ENCODE data around the gene USP26. TPM values are rescaled to one million over a fixed set of nuclear protein-coding genes. Genes with fewer than 3 reads are reported as not detected.

The USP26 gene
- total and polyA plus RNA-seq, 2 donors (not counting 3 experiments of a cell fraction or from before 2014, with no cell fraction given): not detected

GRCh38 chrX:133005042-133005441 is 91.9 kb downstream of the USP26 start:
- BruUV-seq (replicated peaks): no TSS peak
- POLR2A ChIA-PET: no interaction called here
- H3K4me1 ChIP-seq (ENCODE audit: control insufficient read depth, extremely low read depth, insufficient read depth, low read length): no peaks in the 10 kb centered on the region
- no peaks in the 10 kb centered on the region for H3K27me3 ChIP-seq (ENCODE audit: control insufficient read depth in 2 of 2, insufficient read depth in 2 of 2, low read length in 2 of 2)
- no peaks in the 10 kb centered on the region for H3K9me3 ChIP-seq (replicated peaks; ENCODE audit: control insufficient read depth, insufficient read depth, low read length)
- H3K36me3 ChIP-seq (ENCODE audit: control insufficient read depth in 2 of 2, extremely low read depth in 1 of 2, insufficient read depth in 2 of 2, low read length in 2 of 2): no peaks in the 10 kb centered on the region
- no peak overlapping the region for H3K4me2 ChIP-seq (ENCODE audit: insufficient read depth, low read length)
- DNase-seq (ENCODE audit: low read depth, low spot score) (peak; percentile 3), FAIRE-seq (peak; percentile 4)
- H3K9ac ChIP-seq (replicated peaks; ENCODE audit: extremely low read depth, insufficient read depth, low read length): no peak overlapping the region
- dilution Hi-C loops (cut with MboI; ENCODE audit: extremely low pct_ligation_motif_present, low sequenced_read_pairs) (no loop called here), intact Hi-C loops (cut with micrococcal nuclease) (loop anchor here (2.0 to 10.0 kb wide), 2 partner anchors 170 to 666 kb away; no protein-coding TSS in a partner anchor)
- no peak overlapping the region for H3K4me3 ChIP-seq (replicated peaks in 1 of 3; ENCODE audit: insufficient read depth in 1 of 3, low read depth in 1 of 3, low read length in 3 of 3)
- CTCF ChIA-PET: interaction anchor here (0.5 to 1.2 kb wide), 7 partner anchors 9 to 665 kb away, joined by 3 to 7 read pairs (median 5); no protein-coding TSS in a partner anchor
- peak; percentile 30 to 40 for TF ChIP-seq CTCF (IDR thresholded peaks at IDR 0.05; ENCODE audit: extremely low read depth in 1 of 2, insufficient read depth in 1 of 2, low read depth in 1 of 2, low read length in 2 of 2)
- TF ChIP-seq MYC (IDR thresholded peaks at IDR 0.05; ENCODE audit: low read depth, low read length): no peak
- H3K9me1 ChIP-seq (replicated peaks; ENCODE audit: control insufficient read depth, extremely low read depth, insufficient read depth, low read length): no peaks in the 10 kb centered on the region
- no peaks in the 10 kb centered on the region for H4K20me1 ChIP-seq (replicated peaks; ENCODE audit: control insufficient read depth, extremely low read depth, insufficient read depth, low read length)
- no peak overlapping the region for H2AFZ ChIP-seq (ENCODE audit: low read depth, low read length)
- H3K79me2 ChIP-seq (ENCODE audit: control insufficient read depth, insufficient read depth, low read length): no peaks in the 10 kb centered on the region
- no peak overlapping the region for H3K27ac ChIP-seq (ENCODE audit: insufficient read depth, low read depth, low read length)

GRCh38 chrX:132999209-132999608 is 97.7 kb downstream of the USP26 start:
- DNase-seq (ENCODE audit: low read depth, low spot score): no peak
- H2AFZ ChIP-seq (ENCODE audit: low read depth, low read length): no peak overlapping the region
- TF ChIP-seq POLR2AphosphoS5 (IDR thresholded peaks at IDR 0.05; ENCODE audit: insufficient read depth, low read depth, low read length) (no peak), POLR2A (IDR thresholded peaks at IDR 0.05; ENCODE audit: low read depth, low read length) (no peak), CTCF (IDR thresholded peaks at IDR 0.05; ENCODE audit: extremely low read depth in 1 of 2, insufficient read depth in 1 of 2, low read depth in 1 of 2, low read length in 2 of 2) (no peak), MAX (IDR thresholded peaks at IDR 0.05; ENCODE audit: insufficient read depth, insufficient read length) (no peak), MYC (IDR thresholded peaks at IDR 0.05; ENCODE audit: low read depth, low read length) (no peak), JUN (IDR thresholded peaks at IDR 0.05; ENCODE audit: borderline replicate concordance, insufficient read depth, insufficient read length, low read depth) (no peak), GATA2 (IDR thresholded peaks at IDR 0.05; ENCODE audit: insufficient read depth, insufficient read length, low read depth, low read length) (no peak), EZH2 (IDR thresholded peaks at IDR 0.05; ENCODE audit: borderline replicate concordance, low read depth, low read length, severe bottlenecking) (no peak), FOS (IDR thresholded peaks at IDR 0.05; ENCODE audit: borderline replicate concordance, insufficient read depth, low read length) (no peak)
- no peaks in the 10 kb centered on the region for H3K9me1 ChIP-seq (replicated peaks; ENCODE audit: control insufficient read depth, extremely low read depth, insufficient read depth, low read length)
- H3K27me3 ChIP-seq (ENCODE audit: control insufficient read depth in 2 of 2, insufficient read depth in 2 of 2, low read length in 2 of 2): no peaks in the 10 kb centered on the region
- no peaks in the 10 kb centered on the region for H3K4me1 ChIP-seq (ENCODE audit: control insufficient read depth, extremely low read depth, insufficient read depth, low read length)
- H3K27ac ChIP-seq (ENCODE audit: insufficient read depth, low read depth, low read length): no peak overlapping the region
- H4K20me1 ChIP-seq (replicated peaks; ENCODE audit: control insufficient read depth, extremely low read depth, insufficient read depth, low read length): no peaks in the 10 kb centered on the region
- BruUV-seq (replicated peaks): no TSS peak
- intact Hi-C loops (cut with micrococcal nuclease): no loop called here
- H3K9me3 ChIP-seq (replicated peaks; ENCODE audit: control insufficient read depth, insufficient read depth, low read length): no peaks in the 10 kb centered on the region
- H3K36me3 ChIP-seq (ENCODE audit: control insufficient read depth in 2 of 2, extremely low read depth in 1 of 2, insufficient read depth in 2 of 2, low read length in 2 of 2): no peaks in the 10 kb centered on the region
- no peak for FAIRE-seq
- H3K4me2 ChIP-seq (ENCODE audit: insufficient read depth, low read length): no peak overlapping the region
- H3K4me3 ChIP-seq (replicated peaks in 1 of 3; ENCODE audit: insufficient read depth in 1 of 3, low read depth in 1 of 3, low read length in 3 of 3): no peak overlapping the region
- H3K9ac ChIP-seq (replicated peaks; ENCODE audit: extremely low read depth, insufficient read depth, low read length): no peak overlapping the region
- dilution Hi-C loops (cut with MboI; ENCODE audit: extremely low pct_ligation_motif_present, low sequenced_read_pairs): no loop called here
- ChIA-PET CTCF (no interaction called here), POLR2A (no interaction called here)
- no peaks in the 10 kb centered on the region for H3K79me2 ChIP-seq (ENCODE audit: control insufficient read depth, insufficient read depth, low read length)
